NCI-H2171 treated with DMSO at 0.1 percent for 48 hours (cell line): ENCODE results near the gene DNMT3A.
"Not testable (repeated sequence)": the region's sequence is repeated elsewhere in the genome, so short reads cannot be mapped to it uniquely, and the experiment has no call there.

ENCODE experiments used
- DNase-seq: peaks from one replicate; lab custom pipeline; 2025; lab: John Stamatoyannopoulos, UW

DNMT3A gene

GRCh38 chr2:25234738-25235137, 107.0 kb downstream of the DNMT3A start:
- no peak for DNase-seq

DNA sequence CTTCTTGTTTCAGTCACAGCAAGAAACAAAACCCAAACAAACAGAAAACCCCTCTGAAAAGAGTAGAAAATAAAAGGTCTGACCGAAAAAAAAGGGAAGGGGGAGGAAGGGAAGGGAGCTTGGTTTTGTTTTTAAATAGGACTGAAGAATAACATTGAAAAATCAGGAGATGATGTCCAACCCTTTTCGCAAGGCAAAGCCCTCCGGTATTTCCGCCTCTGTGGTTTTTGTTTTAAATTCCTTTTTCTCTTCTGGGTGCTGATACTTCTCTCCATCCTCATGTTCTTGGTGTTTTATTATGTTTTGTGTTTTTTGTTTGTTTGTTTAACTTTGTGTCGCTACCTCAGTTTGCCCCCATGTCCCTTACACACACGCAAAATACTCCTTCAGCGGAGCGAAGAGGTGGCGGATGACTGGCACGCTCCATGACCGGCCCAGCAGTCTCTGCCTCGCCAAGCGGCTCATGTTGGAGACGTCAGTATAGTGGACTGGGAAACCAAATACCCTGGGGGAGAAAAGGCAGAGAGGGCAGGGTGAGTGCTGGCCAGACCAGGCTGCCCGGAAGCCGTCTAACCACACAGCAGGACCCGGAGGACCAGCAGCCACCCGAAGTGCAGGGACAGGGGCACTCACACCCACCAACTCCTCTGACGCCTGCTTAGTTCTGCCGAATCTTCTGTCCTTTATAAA, 107.7 kb downstream of the DNMT3A start:
- DNase-seq: no peak

- DNase-seq: no peak
Observed at GRCh38 chr2:25232248-25232825, 109.4 kb downstream of the DNMT3A start.

GRCh38 chr2:25230948-25231311, 110.8 kb downstream of the DNMT3A start:
- DNase-seq: no peak

DNA sequence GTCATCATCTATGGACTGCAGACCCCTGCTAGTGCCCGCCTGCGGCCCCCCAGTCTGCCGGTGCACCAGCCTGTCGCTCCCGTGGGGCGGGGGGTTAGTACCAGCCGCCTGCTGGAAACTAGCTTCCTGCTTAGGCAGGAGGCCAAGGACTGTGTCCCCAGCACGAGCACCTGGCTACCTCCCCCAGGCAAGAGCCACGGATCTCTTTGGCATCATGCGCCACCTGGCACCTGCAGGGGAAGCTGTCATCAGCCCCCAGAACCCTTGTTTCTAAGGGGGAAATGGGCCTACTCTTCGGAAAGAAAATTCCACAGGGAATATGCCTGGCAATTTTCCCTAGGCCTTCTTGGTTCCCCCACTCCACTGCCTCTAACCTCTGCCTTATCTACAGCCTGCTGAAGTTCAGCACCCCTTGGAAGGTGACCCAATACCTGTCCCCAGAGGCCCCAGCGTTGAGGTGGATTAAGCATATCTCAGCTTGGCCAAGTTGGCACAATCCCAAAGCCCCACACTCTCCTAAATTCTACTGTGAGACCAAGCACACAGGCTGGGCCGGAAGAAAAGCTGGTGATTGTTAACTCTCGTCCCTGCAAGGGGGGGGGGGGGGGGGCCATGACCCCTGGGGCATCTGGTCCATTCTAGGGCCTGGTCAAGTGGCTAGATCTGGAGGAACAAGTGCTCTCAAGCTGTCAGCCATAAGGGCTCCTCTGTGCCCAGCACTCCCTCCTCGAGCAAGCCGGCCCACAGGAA, 111.4 kb downstream of the DNMT3A start:
- peak; percentile 93 for DNase-seq

- peak; percentile 42 for DNase-seq
Observed at GRCh38 chr2:25229279-25230197, 112.2 kb downstream of the DNMT3A start.

GRCh38 chr2:25228848-25229278, 112.9 kb downstream of the DNMT3A start:
- DNase-seq: peak; percentile 84

DNA sequence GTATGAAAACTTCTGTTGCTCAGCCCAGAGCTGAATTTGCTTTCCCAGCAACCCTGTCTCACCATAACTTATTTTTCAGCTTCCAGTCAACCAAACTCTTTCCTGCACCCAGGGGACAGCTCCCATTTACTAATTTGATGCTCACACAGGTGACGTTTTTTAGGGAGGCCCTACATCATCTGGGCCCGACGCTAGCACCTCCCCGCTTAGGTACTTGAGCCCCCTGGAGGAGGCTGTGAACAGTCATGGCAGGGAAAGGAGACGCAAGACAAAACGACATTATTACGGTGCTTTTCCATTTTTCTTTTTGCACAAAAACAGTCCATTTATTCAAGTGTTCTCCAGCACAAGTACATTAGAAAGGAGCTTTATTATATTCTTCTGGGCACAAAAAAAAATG, 114.1 kb downstream of the DNMT3A start:
- DNase-seq: peak; percentile 23

DNA sequence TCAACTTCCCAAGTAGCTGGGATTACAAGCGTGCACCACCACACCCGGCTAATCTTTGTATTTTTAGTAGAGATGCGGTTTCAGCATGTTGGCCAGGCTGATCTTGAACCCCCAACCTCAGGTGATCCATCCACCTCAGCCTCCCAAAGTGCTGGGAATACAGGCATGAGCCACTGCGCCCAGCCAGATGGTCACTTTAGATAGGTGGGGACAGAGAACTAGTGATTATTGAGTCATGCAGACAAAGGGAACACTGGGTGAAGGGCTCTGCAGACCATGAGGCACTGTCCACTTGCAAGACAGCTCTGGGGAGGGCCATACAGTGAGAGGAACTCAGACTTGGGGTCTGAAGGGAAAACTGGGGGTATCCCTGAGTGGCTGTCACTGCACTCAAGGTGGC, 114.9 kb downstream of the DNMT3A start:
- DNase-seq: no peak

- no peak for DNase-seq
Observed at GRCh38 chr2:25222477-25223121, 119.1 kb downstream of the DNMT3A start.

- DNase-seq: no peak
Observed at GRCh38 chr2:25221579-25221978, 120.1 kb downstream of the DNMT3A start.

GRCh38 chr2:25220313-25220712, 121.4 kb downstream of the DNMT3A start:
- DNase-seq: no peak

DNA sequence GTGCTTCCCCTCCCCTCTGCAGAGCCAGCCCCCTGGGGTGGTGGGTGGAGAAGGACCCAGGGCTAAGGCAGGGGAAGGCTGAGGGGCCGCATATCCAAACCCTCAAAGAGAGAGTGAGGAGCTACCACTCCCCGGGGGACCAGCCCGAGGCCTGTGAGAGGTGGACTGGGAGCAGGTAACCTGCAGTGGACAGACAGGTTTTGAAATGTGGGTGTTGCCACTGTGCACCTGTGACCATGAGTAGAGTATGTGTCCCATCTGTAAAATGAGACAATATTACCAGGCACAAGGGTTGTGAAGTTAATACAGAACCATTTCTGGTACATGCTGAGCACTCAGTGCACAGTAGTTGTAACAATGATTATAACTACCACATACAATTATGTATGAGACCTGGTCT, 122.1 kb downstream of the DNMT3A start:
- DNase-seq: no peak

GRCh38 chr2:25218100-25218499, 123.6 kb downstream of the DNMT3A start:
- no peak for DNase-seq

GRCh38 chr2:25215948-25216679, 125.6 kb downstream of the DNMT3A start:
- DNase-seq: no peak

DNA sequence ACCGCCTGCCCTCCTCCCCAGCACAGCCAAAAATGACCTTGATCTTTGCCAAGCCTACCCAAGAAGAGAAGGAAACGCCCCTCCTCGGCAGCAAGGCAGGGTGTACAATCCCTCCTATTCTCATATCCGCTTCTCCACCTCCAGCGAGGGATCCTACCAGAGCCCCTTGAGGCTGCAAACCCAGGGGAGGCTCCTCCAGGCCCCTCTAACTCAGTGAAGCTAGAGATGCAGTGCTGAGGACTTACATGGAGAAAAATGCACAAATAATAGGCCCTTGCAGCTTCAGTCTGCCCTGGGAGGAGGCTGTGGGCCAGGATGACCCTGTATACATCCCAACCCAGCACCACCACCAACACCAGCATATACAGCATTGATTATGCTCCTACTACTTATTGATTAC, 126.5 kb downstream of the DNMT3A start:
- DNase-seq: no peak

DNA sequence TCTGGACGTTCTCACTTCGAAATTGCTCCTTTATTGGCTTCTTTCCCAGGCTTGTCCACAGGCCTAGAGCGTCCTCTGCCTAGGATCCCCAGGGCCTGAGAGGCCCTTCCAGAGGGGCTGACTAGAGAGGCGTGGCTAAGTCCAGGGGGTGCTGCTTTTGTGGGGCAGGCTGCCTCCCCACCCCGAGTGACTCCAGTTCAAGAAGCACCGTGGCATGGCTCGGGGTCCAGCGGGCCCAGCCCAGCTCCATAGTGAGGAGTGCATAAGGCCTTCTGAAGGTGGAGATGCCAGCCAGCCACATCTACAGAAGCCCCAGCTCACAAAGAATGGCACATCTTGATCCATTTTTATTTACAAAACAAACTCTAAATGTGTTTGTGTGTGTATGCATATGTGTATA, 128.5 kb downstream of the DNMT3A start:
- no peak for DNase-seq

GRCh38 chr2:25210923-25211322, 130.8 kb downstream of the DNMT3A start:
- DNase-seq: not testable (repeated sequence)

GRCh38 chr2:25207078-25207545, 134.6 kb downstream of the DNMT3A start:
- no peak for DNase-seq

DNA sequence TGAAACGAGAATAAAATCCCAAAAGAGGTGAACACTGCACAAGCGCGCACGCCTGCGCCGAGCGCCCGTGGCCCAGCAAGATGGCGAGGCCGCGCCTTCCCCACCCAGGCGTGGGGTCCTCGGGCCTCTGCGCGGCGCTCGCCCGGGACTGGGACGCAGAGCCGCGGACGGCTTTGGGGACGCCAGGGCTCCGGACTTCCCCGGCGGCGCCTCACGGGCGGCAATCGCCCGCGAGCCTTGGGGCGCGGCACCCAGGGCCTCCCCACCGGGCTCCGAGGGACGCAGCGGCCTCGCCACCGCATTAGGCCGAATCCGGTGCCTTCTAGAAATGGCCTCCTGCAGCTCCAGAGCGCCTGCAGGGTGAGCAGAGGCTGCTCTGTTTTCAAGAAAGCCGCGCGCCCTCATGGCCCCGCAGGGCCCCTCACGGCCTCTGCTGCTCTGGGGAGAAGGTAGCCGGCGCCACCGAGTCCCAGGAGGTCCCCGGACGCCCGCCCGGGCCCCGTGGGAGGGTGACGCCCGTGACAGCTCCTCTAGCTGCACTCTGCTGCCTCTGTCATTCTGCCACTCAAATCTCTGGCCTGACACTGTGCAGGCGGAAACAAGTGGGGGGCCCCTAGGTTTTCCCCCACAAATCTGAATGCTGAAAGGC, 137.4 kb downstream of the DNMT3A start:
- no peak for DNase-seq
